ENCODE data around the gene CLEC17A. TPM values are rescaled to one million over a fixed set of nuclear protein-coding genes. Genes with fewer than 3 reads are reported as not detected.

CLEC17A gene
- total RNA-seq, 2 donors from 2014 or later: 0.14 to 1.0 TPM

DNA sequence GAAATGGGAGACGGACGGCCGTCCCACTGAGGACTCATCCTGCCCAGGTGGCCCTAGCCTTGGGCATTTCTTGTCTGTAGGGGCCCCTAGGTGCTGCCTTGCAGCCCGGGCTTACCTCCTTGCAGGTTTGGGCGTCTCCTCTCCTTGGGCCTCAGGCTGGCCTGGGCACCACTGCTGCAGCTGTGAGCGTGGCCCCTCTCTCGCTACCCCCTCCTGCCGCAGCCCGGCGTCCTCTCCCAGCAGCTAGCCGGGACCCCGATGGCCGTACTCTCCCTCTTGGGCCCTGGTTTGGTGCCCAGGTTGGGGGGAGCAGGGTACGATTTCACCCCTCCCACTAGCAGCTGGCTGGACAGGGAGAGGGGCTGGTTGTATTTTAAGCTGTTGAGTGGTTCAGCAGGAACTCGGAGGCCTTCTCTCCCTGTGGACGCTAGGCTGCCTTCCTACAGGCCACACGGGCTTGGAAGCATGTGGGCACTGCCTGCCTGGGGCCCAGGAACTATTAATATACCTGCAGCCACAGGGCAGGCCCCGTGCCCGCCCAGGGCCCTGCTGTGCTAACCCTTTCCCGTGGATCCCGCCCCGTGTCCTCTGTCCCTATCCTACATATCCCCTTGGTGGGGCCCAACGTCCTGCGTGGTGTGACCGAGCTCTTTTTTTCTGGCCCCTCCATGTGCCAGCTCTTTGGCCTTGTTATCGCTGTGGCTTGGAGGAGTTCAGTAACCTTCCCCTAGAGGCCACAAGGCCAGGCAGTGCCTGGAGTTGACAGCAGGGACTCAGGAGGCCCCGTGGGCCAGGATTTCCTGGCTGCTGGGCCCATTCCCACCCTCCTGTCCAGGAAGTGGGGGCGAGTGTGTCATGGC, 22.7 kb upstream of the CLEC17A start:
- Histone ChIP-seq H3K27ac (no peak overlapping the region), H3K36me3 (no peaks in the 10 kb centered on the region), H3K4me3 (no peak overlapping the region), H3K9me3 (no peaks in the 10 kb centered on the region), H3K27me3 (replicated peaks; ENCODE audit: insufficient read depth) (no peaks in the 10 kb centered on the region), H3K4me1 (replicated peaks) (peaks cover 11% of the 10 kb centered on the region)
- 75% methylated on average over 22 of the region's 28 CpGs for WGBS
- TF ChIP-seq POLR2AphosphoS5 (IDR thresholded peaks at IDR 0.05) (no peak), POLR2A (IDR thresholded peaks at IDR 0.05) (no peak)
- TF ChIP-seq, protein P1, sequence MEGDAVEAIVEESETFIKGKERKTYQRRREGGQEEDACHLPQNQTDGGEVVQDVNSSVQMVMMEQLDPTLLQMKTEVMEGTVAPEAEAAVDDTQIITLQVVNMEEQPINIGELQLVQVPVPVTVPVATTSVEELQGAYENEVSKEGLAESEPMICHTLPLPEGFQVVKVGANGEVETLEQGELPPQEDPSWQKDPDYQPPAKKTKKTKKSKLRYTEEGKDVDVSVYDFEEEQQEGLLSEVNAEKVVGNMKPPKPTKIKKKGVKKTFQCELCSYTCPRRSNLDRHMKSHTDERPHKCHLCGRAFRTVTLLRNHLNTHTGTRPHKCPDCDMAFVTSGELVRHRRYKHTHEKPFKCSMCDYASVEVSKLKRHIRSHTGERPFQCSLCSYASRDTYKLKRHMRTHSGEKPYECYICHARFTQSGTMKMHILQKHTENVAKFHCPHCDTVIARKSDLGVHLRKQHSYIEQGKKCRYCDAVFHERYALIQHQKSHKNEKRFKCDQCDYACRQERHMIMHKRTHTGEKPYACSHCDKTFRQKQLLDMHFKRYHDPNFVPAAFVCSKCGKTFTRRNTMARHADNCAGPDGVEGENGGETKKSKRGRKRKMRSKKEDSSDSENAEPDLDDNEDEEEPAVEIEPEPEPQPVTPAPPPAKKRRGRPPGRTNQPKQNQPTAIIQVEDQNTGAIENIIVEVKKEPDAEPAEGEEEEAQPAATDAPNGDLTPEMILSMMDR (IDR thresholded peaks at IDR 0.05): no peak
- DNase-seq (ENCODE audit: low spot score): no peak
- intact Hi-C loops (cut with DNase I): no loop called here

DNA sequence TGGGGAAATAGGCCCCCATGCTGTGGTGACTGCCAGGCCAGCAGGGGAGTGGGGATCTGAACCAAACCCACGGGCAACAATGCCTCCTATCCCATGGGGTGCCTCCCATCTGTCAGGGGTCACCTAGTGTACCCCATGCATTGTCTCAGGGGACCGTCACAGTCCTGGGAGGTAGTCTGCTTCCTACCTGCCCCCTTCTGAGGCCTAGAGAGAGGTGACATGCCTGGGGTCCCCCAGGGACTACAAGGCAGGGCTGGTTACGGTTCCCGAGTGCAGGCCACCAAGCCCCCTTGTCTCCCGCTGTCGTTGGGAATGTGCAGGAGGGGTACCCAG, 22.1 kb upstream of the CLEC17A start:
- TF ChIP-seq POLR2A (IDR thresholded peaks at IDR 0.05): no peak
- TF ChIP-seq, protein P1 (IDR thresholded peaks at IDR 0.05): no peak
- TF ChIP-seq POLR2AphosphoS5 (IDR thresholded peaks at IDR 0.05): no peak
- 80% methylated on average over 5 of the region's 6 CpGs for WGBS
- Histone ChIP-seq H3K36me3 (no peaks in the 10 kb centered on the region), H3K4me1 (replicated peaks) (peaks cover 11% of the 10 kb centered on the region), H3K27me3 (replicated peaks; ENCODE audit: insufficient read depth) (no peaks in the 10 kb centered on the region), H3K27ac (peak overlapping the region in 1 of 2 donors; percentile 63), H3K4me3 (no peak overlapping the region), H3K9me3 (no peaks in the 10 kb centered on the region)
- intact Hi-C loops (cut with DNase I): no loop called here
- DNase-seq (ENCODE audit: low spot score): no peak

DNA sequence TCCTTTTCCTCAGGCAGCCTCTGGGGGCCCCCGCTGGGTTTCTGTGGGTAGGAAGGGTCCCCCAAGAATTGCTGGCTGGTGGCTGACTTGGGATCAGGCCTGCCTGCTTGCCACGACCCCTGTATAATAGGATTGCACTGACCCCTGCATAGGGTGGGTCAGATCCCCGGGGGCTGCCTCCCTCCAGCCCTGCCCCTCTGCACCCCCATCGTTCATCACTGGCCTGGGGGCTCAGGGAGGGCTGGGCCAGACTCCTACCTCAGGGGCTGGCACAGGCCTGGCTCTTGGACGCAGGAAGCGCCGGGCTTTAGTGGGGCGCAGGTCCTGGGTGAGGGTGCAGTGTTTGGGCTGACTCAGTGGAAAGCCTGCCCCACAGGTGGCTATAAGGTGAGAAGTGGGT, 21.6 kb upstream of the CLEC17A start:
- WGBS: 71% methylated on average over 8 of the region's 8 CpGs
- no peaks in the 10 kb centered on the region for H3K9me3 ChIP-seq
- intact Hi-C loops (cut with DNase I): no loop called here
- H3K27ac ChIP-seq: peak overlapping the region; percentile 60 to 63
- DNase-seq (ENCODE audit: low spot score): no peak
- no peak overlapping the region for H3K4me3 ChIP-seq
- H3K36me3 ChIP-seq: no peaks in the 10 kb centered on the region
- peaks cover 10% of the 10 kb centered on the region for H3K4me1 ChIP-seq (replicated peaks)
- TF ChIP-seq POLR2A (IDR thresholded peaks at IDR 0.05) (no peak), POLR2AphosphoS5 (IDR thresholded peaks at IDR 0.05) (no peak)
- TF ChIP-seq, protein P1 (IDR thresholded peaks at IDR 0.05): no peak
- no peaks in the 10 kb centered on the region for H3K27me3 ChIP-seq (replicated peaks; ENCODE audit: insufficient read depth)

DNA sequence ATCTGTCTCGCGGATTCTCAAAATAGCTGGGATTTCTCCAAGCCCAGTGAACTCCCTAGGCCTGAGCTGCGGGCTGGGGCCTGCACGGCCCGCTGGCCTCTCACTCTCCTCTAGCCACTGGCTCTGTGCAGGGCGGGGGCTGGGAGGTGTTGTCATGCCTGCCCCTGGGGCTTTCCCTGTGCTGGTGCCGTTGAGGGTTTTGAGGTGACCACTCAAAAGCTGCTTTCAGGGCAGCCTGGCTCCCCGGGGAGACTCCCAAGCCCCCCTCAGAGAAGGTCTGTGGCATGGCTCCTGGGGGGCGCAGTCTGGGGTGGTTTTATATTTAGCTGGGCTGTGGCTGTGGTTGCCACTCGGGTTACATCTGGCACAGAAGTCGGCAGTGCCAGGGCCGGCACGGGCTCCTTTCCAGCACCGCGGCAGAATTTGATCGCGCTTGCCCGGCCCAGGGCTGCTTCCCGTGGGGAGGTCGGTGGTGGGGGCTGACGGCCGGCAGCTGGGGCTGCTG, 21.0 kb upstream of the CLEC17A start:
- WGBS: 44% methylated on average over 21 of the region's 22 CpGs
- intact Hi-C loops (cut with DNase I): no loop called here
- Histone ChIP-seq H3K4me3 (no peak overlapping the region), H3K36me3 (no peaks in the 10 kb centered on the region), H3K27ac (peak overlapping the region; percentile 60 to 63), H3K27me3 (replicated peaks; ENCODE audit: insufficient read depth) (no peaks in the 10 kb centered on the region), H3K4me1 (replicated peaks) (peaks cover 5% of the 10 kb centered on the region), H3K9me3 (no peaks in the 10 kb centered on the region)
- peak; percentile 38 for DNase-seq (ENCODE audit: low spot score)
- TF ChIP-seq POLR2AphosphoS5 (IDR thresholded peaks at IDR 0.05) (no peak), POLR2A (IDR thresholded peaks at IDR 0.05) (no peak)
- TF ChIP-seq, protein P1 (IDR thresholded peaks at IDR 0.05): no peak
